ENCODE data around the gene DIS3L2.
A peak's percentile ranks its signal among the peaks of the same experiment; 100 is the strongest.
"Not testable (repeated sequence)": the region's sequence is repeated elsewhere in the genome, so short reads cannot be mapped to it uniquely, and the experiment has no call there.

The DIS3L2 gene

DNA sequence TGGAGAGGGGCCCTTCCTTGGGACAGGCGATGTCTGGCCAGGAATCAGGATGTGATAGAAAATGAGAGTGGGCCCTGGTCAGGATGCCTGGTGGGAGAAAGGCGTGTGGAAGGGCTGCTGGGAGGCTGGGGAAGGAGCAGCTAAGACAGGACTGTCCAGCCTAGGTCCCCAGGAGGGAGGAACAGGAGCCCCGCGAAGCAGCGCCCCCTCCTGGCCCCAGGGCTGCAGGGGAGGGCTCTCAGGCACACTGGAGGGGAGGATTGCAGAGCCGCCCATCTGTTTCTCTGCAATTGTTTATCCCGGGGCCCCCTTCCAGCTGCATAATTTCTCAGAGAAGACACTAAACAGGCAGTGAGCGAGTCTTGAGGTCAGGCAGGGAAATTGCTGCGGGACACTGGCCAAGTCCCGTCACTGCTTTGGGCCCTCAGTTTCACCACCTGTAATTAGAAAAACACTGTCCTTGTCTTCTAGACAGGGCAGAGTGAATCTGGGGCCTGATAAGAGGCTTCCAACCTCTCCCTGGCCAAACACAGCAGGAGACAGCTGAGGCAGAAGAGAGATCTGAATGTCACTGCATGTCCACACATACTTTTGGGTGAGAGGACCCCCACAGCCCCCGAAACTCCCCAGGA, 31.4 kb upstream of the DIS3L2 start:
- peak; percentile 77 for DNase-seq

GRCh38 chr2:231930593-231931281, 30.8 kb upstream of the DIS3L2 start:
- peak; percentile 62 for DNase-seq

GRCh38 chr2:231931481-231931915, 30.0 kb upstream of the DIS3L2 start:
- DNase-seq, result no peak

DNA sequence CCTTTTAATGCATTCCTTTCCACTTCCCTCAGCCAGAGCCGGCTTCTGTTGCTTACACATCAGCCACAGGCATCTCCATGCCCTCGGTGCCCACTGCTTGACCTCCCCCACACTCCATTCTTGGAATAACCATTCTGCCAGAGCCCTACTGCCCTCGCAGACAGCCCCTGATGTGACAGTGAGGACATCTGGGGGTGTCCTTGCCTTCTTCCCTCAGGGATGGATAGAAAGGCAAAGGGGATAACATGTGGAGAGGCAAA, 28.9 kb upstream of the DIS3L2 start:
- DNase-seq, result no peak

- DNase-seq, result no peak
Observed at GRCh38 chr2:231932985-231933915, 28.3 kb upstream of the DIS3L2 start.

GRCh38 chr2:231933916-231934401, 27.6 kb upstream of the DIS3L2 start:
- DNase-seq, result peak; percentile 85

DNA sequence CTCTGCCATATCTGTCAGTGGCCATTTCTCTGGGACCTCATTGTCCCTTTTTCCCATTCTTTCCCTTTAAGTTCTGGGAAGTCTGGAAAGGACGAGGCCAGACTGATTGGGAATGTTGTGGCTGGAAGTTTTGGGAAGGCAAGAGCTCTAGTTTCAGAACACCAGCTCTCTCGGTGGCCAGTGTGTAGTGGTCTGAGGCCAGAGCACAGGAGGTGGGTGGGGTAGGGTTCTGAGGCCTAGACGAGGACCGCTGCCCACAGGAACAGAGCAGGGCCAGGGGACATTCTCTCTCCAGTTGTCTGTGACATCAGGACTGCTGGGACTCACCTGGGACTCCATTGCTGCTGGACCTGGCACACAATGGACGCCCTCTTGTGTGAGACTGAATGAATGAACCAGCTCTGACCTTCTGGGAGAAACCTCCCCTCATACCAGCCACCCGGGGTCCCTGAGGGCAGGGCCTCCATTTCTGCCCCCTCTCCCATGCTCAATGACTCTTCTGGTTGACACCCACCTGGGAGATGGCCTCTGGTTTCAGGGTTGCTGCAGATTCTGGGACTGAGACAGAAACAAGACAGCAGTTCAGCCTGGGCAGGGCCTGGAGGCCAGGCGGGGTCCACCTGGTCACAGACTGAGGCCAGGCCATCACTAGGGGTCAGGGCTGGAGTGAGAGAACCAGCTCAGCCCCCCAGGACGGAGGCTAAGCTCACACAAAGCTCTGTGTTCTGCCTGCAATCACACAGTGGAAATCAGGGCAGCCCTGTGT, 26.9 kb upstream of the DIS3L2 start:
- no peak for DNase-seq

DNA sequence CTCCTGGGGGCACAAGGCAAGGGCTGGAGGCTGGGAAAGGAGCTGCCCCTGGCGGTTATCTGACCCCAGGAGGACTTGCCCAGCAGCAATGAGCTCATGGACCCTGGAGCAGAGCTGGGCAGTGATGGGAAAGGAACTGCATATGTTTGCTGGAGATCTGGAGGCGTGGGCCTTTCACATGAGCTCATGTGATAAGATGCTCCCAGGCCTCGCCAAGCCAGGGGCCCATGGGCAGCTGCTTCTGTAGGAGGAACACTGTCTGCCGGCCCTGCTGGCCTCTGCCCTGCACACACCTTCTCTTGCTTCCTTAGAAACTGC, 26.3 kb upstream of the DIS3L2 start:
- DNase-seq, result no peak

- no peak for DNase-seq
Observed at GRCh38 chr2:231935815-231936214, 25.7 kb upstream of the DIS3L2 start.

- DNase-seq, result no peak
Observed at GRCh38 chr2:231936491-231936890, 25.0 kb upstream of the DIS3L2 start.

DNA sequence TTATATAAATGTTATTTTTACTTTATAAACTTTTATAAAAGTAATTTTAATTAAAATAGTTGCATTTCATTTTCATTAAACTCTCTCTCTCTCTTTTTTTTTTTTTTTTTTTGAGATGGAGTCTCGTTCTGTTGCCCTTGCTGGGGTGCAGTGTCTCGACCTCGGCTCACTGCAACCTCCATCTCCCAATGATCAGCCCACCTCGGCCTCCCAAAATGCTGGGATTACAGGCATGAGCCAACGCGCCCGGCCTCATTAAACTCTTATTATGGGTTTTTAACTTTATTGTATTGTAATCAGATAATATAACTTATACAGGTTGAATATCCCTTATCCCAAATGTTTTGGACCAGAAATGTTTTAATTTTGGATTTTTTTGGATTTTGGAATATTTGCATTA, 24.5 kb upstream of the DIS3L2 start:
- no peak for DNase-seq

DNA sequence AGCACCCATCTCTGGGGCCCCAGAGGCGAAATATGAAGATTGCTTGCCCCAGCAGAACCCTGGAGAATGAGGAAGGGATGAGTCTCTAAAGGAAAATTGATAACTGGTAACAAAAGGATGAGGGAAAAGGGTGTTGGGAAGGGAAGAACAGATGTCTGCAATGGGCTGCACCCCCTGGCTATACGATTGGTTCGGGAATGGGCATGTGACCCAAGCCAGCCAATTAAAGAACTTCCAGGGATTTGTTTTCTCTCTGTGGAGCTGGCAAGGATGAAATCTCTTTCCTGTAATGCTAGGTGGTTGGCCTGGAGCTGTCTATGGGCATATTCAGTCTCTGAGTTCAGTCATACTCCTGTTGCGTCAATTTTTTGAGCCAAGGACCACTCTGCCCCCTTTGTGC, 22.5 kb upstream of the DIS3L2 start:
- DNase-seq, result no peak

- no peak for DNase-seq
Observed at GRCh38 chr2:231940795-231941194, 20.7 kb upstream of the DIS3L2 start.

- no peak for DNase-seq
Observed at GRCh38 chr2:231941673-231942072, 19.8 kb upstream of the DIS3L2 start.

- DNase-seq, result no peak
Observed at GRCh38 chr2:231942180-231942579, 19.3 kb upstream of the DIS3L2 start.

DNA sequence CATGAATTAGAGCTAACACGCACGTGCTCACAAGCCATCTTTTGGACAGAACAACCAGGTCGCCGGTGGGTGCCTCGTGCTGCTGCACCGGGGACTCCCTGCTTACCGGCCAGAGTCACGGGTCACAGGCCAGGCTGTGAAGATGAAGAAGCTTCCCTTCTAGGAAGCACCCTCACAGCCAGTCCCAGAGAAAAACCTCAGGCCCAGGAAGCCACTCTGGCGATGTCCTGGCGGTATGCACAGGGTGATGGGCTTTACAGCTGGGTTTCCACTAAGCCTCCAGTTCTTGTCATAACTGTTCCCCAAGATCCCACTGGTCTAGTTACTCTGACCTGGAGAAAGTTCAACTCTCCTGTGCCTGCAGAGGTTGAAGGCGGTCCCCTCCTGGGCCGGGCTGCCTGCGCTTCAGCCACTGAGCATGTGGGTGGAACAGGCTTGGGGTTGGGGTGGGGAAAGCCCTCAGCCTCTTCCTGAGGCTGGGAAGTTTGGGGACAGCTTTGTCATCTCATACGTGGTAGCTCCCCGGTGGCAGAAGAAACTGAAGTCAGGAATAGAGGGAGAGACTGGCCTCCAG, 15.2 kb upstream of the DIS3L2 start:
- DNase-seq, result no peak

DNA sequence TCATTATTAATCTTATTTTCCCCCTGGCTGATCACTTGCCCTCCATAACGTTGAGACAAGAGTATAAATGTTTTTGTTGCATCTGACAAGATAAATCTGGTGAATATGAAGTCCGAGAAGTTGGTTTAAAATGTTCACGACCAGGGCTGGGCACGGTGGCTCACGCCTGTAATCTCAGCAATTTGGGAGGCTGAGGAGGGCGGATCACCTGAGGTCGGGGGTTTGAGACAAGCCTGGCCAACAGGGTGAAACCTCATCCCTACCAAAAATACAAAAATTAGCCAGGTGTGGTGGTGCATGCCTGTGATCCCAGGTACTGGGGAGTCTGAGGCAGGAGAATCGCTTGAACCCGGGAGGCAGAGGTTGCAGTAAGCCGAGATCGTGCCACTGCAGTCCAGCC, 14.4 kb upstream of the DIS3L2 start:
- DNase-seq, result not testable (repeated sequence)

GRCh38 chr2:231947694-231948093, 13.8 kb upstream of the DIS3L2 start:
- DNase-seq, result no peak

DNA sequence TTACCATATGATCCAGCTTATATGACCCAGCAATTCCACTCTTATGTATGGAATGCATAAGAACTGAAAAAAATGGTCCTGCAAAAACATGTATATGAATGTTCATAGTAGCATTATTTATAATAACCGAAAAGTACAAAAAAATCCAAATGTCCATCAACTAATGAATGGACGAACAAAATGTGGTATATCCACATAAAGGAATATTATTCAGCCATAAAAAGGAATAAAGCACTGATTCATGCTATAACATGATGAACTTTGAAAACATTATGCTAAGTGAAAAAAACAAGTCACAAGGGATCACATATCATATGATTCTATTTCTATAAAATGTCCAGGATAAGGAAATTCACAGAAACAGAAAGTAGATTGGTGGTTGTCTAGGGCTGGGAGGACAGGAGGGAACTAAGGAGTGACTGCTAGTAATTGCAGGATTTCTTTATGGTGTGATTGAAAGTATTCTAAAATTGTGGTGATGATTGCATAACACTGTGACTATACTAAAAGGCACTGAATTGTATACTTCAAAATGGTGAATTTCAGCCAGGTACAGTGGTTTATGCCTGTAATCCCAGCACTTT, 10.0 kb upstream of the DIS3L2 start:
- no peak for DNase-seq

DNA sequence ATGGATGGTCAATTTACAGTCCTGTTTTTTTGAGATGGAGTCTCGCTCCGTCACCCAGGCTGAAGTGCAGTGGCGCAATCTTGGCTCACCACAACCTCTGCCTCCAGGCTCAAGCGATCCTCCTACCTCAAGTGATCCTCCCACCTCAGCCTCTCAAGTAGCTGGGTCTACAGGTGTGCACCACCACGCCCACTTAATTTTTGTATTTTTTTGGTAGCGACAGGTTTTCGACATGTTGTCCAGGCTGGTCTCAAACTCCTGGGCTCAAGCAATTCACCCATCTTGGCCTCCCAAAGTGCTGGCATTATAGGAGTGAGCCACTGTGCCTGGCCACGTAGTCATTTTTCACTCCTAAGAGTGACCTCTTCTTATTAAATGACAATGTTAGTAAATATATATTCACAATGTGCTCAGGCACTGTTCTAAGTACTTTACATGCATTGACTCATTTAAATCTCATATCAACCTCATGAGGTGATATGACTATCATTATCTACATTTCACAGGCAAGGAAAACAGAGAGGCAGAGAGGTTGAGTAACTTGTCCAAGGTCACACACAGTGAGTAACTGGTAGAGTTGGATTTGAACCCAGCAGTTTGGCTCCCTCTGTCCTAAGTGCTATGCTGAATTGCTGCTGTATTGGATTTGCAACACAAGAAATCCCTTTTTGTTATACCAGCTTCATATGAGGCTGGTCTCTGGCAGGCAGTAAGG, 5.6 kb upstream of the DIS3L2 start:
- DNase-seq, result no peak

DNA sequence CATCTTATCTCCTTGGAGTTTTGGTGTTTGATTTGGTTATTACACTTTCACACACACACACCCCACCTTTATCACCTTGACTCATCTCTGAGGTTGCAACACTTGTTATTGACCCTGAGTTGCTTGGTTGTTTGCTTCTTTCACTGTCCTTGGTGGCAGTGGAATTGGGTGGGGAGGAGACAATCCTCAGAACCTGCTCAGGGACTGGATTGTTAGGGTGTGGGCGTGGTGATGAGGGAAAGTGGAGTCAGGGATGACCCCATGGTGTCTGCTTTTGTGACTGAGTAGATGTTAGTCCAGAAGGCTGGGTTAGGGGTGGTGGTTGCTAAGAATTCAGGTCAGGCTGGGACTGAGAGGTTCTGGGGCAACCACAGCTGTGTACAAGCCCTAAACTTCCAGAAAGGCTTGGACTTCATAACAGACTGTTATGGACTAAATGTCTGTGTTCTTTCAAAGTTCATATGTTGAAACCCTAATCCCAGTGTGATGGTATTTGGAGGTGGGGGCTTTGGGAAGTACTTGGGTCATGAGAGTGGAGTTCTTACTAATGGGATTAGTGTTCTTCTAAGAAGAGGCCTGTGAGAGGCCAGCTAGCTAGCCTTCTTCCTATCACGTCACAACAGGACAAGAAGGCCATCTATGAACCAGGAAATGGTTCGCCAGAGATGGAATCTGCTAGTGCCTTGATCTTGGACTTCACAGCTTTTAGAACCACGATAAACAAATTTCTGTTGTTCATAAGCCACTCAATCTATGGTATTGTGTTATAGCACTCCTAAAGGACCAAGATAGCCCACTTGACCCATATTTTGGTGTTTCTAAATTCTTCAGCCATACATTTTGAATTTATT, 3.4 kb upstream of the DIS3L2 start:
- DNase-seq, result no peak

Data from femur (tissue), 1 donor.